NCI-H128 (cell line): Measurements from ENCODE around the gene CENPE.

Experiments
- DNase-seq: peaks from one replicate; lab custom pipeline; 2025; ENCODE audit not compliant: unreplicated experiment; lab: John Stamatoyannopoulos, UW

CENPE gene

GRCh38 chr4:103075894-103076746 is 122.0 kb downstream of the CENPE start:
- peak; percentile 9 for DNase-seq

- no peak for DNase-seq
Observed at GRCh38 chr4:103075435-103075893, 122.7 kb downstream of the CENPE start.

- no peak for DNase-seq
Observed at GRCh38 chr4:103074744-103075434, 123.3 kb downstream of the CENPE start.

- no peak for DNase-seq
Observed at GRCh38 chr4:103073792-103074438, 124.2 kb downstream of the CENPE start.

GRCh38 chr4:103067841-103068547 is 130.1 kb downstream of the CENPE start:
- no peak for DNase-seq

GRCh38 chr4:103060453-103061148 is 137.5 kb downstream of the CENPE start:
- no peak for DNase-seq
